Endothelial cell of umbilical vein (primary cell): Measurements from ENCODE around the gene SAP25. TPM values are rescaled to one million over a fixed set of nuclear protein-coding genes. Genes with fewer than 3 reads are reported as not detected.

Source experiments
- BruUV-seq: library from RNA; stranded (reverse); fragments of 400-500 nt; replicated peaks from 2 replicates; lab custom pipeline; 2021; lab: Mats Ljungman, UMichigan
- CTCF ChIA-PET: fragments of 300-600, 350-600 bp; sonication (Branson Sonifier 250); formaldehyde crosslinking; loops from one replicate; lab custom pipeline; 2021; ENCODE audit warnings: antibody characterized with exemption, inconsistent platforms; lab: Charles Lee
- POLR2A ChIA-PET: fragments of 300-600, 350-600 bp; sonication (Branson Sonifier 250); formaldehyde crosslinking; loops from one replicate; lab custom pipeline; 2021; ENCODE audit warnings: antibody characterized with exemption, inconsistent platforms; lab: Charles Lee
- DNase-seq: peaks from one replicate; pipeline ENCODE4 v3.0.0-alpha.2; 2011; ENCODE audit warnings: low read depth, low spot score
- FAIRE-seq: peaks from 2 replicates; lab custom pipeline; 2011; peaks lifted over from hg19 to GRCh38; lab: Jason Lieb, UNC
- H2AFZ ChIP-seq: 2 replicates; pipeline ENCODE4 v1.6.0; 2012; ENCODE audit warnings: low read depth, low read length, control low read depth, inconsistent platforms
- H3K27ac ChIP-seq: 2 replicates; pipeline ENCODE4 v1.5.1; 2011; ENCODE audit warnings: low read depth, mild to moderate bottlenecking, control low read depth, low read length, moderate library complexity; ENCODE audit not compliant: insufficient read depth
- H3K27me3 ChIP-seq, 2 experiments: 2 replicates each; pipeline versions ENCODE4 v1.6.0 to v1.6.1; 2011; ENCODE audit warnings: low read length in 2 of 2, mixed read lengths in 1 of 2; ENCODE audit not compliant: control insufficient read depth in 2 of 2, insufficient read depth in 2 of 2
- H3K36me3 ChIP-seq, 2 experiments: 2 replicates in 1 of 2; 3 replicates in 1 of 2; pipeline ENCODE4 v1.5.1; 2011; ENCODE audit warnings: low read length in 2 of 2, mild to moderate bottlenecking in 1 of 2, moderate library complexity in 1 of 2; ENCODE audit not compliant: control insufficient read depth in 2 of 2, insufficient read depth in 2 of 2; ENCODE audit errors: extremely low read depth in 1 of 2
- H3K4me1 ChIP-seq: 3 replicates; pipeline ENCODE4 v1.5.1; 2011; ENCODE audit warnings: mild to moderate bottlenecking, low read length; ENCODE audit not compliant: control insufficient read depth, insufficient read depth; ENCODE audit errors: extremely low read depth
- H3K4me2 ChIP-seq: 2 replicates; pipeline ENCODE4 v1.6.1; 2011; ENCODE audit warnings: low read length, control low read depth, mixed read lengths; ENCODE audit not compliant: insufficient read depth
- H3K4me3 ChIP-seq, 3 experiments: fragments of 200-600 bp in 1 of 3; sonication (generic), shearing (Covaris generic) in 1 of 3; replicated peaks in 1 of 3; 2 replicates each; pipeline ENCODE4 v1.5.1; 2011 to 2016; ENCODE audit warnings: control low read depth in 3 of 3, low read length in 3 of 3, mild to moderate bottlenecking in 2 of 3, inconsistent platforms in 1 of 3, low read depth in 1 of 3, moderate library complexity in 1 of 3; ENCODE audit not compliant: insufficient read depth in 1 of 3
- H3K79me2 ChIP-seq: 2 replicates; pipeline ENCODE4 v1.6.0; 2012; ENCODE audit warnings: low read length, inconsistent platforms; ENCODE audit not compliant: control insufficient read depth, insufficient read depth
- H3K9ac ChIP-seq: replicated peaks from 2 replicates; pipeline ENCODE3; 2011; ENCODE audit warnings: low read length, control low read depth; ENCODE audit not compliant: insufficient read depth; ENCODE audit errors: extremely low read depth
- H3K9me1 ChIP-seq: replicated peaks from 3 replicates; pipeline ENCODE4 v1.6.0; 2011; ENCODE audit warnings: mild to moderate bottlenecking, low read length; ENCODE audit not compliant: control insufficient read depth, insufficient read depth; ENCODE audit errors: extremely low read depth
- H3K9me3 ChIP-seq: replicated peaks from 2 replicates; pipeline ENCODE4 v1.5.1; 2012; ENCODE audit warnings: low read length, inconsistent platforms; ENCODE audit not compliant: control insufficient read depth, insufficient read depth
- H4K20me1 ChIP-seq: replicated peaks from 2 replicates; pipeline ENCODE3; 2011; ENCODE audit warnings: mild to moderate bottlenecking, low read length; ENCODE audit not compliant: control insufficient read depth, insufficient read depth; ENCODE audit errors: extremely low read depth
- CTCF ChIP-seq, 2 donors: IDR thresholded peaks; 1 replicate in 1 of 2; 2 replicates in 1 of 2; pipeline ENCODE4 v1.5.1; 2011; ENCODE audit warnings: low read length in 2 of 2, mild to moderate bottlenecking in 2 of 2, moderate library complexity in 2 of 2, control low read depth in 1 of 2, inconsistent platforms in 1 of 2, low read depth in 1 of 2; ENCODE audit not compliant: insufficient read depth in 1 of 2; ENCODE audit errors: extremely low read depth in 1 of 2
- EZH2 ChIP-seq: IDR thresholded peaks from 2 replicates; pipeline ENCODE4 v1.6.1; 2012; ENCODE audit warnings: borderline replicate concordance, low read depth, mild to moderate bottlenecking, moderate library complexity, low read length, inconsistent platforms; ENCODE audit not compliant: severe bottlenecking
- FOS ChIP-seq: IDR thresholded peaks from 2 replicates; pipeline ENCODE4 v1.6.1; 2011; ENCODE audit warnings: mild to moderate bottlenecking, low read length, moderate library complexity, borderline replicate concordance; ENCODE audit not compliant: insufficient read depth
- GATA2 ChIP-seq: IDR thresholded peaks from 2 replicates; pipeline ENCODE4 v1.7.0; 2011; ENCODE audit warnings: low read depth, mild to moderate bottlenecking, moderate library complexity, mixed read lengths, low read length; ENCODE audit not compliant: insufficient read length, insufficient read depth
- JUN ChIP-seq: IDR thresholded peaks from 2 replicates; pipeline ENCODE4 v1.6.1; 2011; ENCODE audit warnings: borderline replicate concordance, low read depth; ENCODE audit not compliant: insufficient read length, insufficient read depth
- MAX ChIP-seq: IDR thresholded peaks from 2 replicates; pipeline ENCODE4 v1.6.1; 2011; ENCODE audit not compliant: insufficient read depth, insufficient read length
- MYC ChIP-seq: IDR thresholded peaks from one replicate; pipeline ENCODE4 v1.6.1; 2011; ENCODE audit warnings: mild to moderate bottlenecking, low read depth, low read length
- POLR2A ChIP-seq: IDR thresholded peaks from 2 replicates; pipeline ENCODE4 v1.6.1; 2012; ENCODE audit warnings: low read depth, mild to moderate bottlenecking, control low read depth, low read length
- POLR2AphosphoS5 ChIP-seq: IDR thresholded peaks from 2 replicates; pipeline ENCODE4 v1.6.1; 2012; ENCODE audit warnings: low read depth, mild to moderate bottlenecking, control low read depth, low read length, moderate library complexity; ENCODE audit not compliant: insufficient read depth
- dilution Hi-C: fragments of 300-500 bp; cut with MboI; formaldehyde crosslinking; loops from one replicate; pipeline ENCODE4 v1.15.0; 2019; ENCODE audit warnings: low sequenced_read_pairs; ENCODE audit not compliant: extremely low pct_ligation_motif_present
- intact Hi-C: fragments of 100-400 bp; cut with micrococcal nuclease; formaldehyde crosslinking; loops from one replicate; pipeline ENCODE4 v1.10.0; 2022
- polyA plus RNA-seq, 4 experiments: library from polyadenylated mRNA; depleted of rRNA in 3 of 4; stranded (reverse) in 3 of 4; unstranded in 1 of 4; fragments of >200 nt; gene quantifications; 2 replicates each; pipeline versions ENCODE4 v1.2.1 to v1.2.3, GENCODE V29; 2011 to 2012; ENCODE audit warnings: missing spikeins in 1 of 4
- total RNA-seq: library from RNA; stranded (reverse); gene quantifications from 2 replicates; pipeline ENCODE4 v1.2.3, GENCODE V29; 2021

SAP25 gene
- total and polyA plus RNA-seq, 2 donors (not counting 3 experiments of a cell fraction or from before 2014, with no cell fraction given), result 3.2 TPM

GRCh38 chr7:100572949-100573675 lies 588 bp downstream of the SAP25 start:
- no peak for DNase-seq
- Histone ChIP-seq H3K9ac (no peak overlapping the region), H3K36me3 (peaks cover 6 to 30% of the 10 kb centered on the region in 2 experiments), H3K4me3 (no peak overlapping the region), H3K9me1 (no peaks in the 10 kb centered on the region), H3K9me3 (no peaks in the 10 kb centered on the region), H3K27me3 (no peaks in the 10 kb centered on the region), H3K79me2 (no peaks in the 10 kb centered on the region), H4K20me1 (no peaks in the 10 kb centered on the region), H3K4me2 (no peak overlapping the region), H3K4me1 (peaks cover 11% of the 10 kb centered on the region), H3K27ac (no peak overlapping the region), H2AFZ (no peak overlapping the region)
- ChIA-PET CTCF (interaction anchor here (0.9 kb wide), 1 partner anchor 12 kb away, joined by 4 read pairs; no protein-coding TSS in a partner anchor), POLR2A (interaction anchor here (0.5 kb wide), 1 partner anchor 163 kb away, joined by 3 read pairs; no protein-coding TSS in a partner anchor)
- no peak for FAIRE-seq
- TF ChIP-seq EZH2 (no peak), POLR2A (no peak), POLR2AphosphoS5 (no peak), CTCF (IDR thresholded peaks at IDR 0.05; ENCODE audit: extremely low read depth in 1 of 2, insufficient read depth in 1 of 2, low read depth in 1 of 2, low read length in 2 of 2) (no peak), FOS (no peak), MYC (no peak), GATA2 (no peak), JUN (no peak), MAX (no peak)
- no TSS peak for BruUV-seq
- intact Hi-C loops (no loop called here), dilution Hi-C loops (no loop called here)
